ENCODE results near the gene SERINC3.

Gene SERINC3

DNA sequence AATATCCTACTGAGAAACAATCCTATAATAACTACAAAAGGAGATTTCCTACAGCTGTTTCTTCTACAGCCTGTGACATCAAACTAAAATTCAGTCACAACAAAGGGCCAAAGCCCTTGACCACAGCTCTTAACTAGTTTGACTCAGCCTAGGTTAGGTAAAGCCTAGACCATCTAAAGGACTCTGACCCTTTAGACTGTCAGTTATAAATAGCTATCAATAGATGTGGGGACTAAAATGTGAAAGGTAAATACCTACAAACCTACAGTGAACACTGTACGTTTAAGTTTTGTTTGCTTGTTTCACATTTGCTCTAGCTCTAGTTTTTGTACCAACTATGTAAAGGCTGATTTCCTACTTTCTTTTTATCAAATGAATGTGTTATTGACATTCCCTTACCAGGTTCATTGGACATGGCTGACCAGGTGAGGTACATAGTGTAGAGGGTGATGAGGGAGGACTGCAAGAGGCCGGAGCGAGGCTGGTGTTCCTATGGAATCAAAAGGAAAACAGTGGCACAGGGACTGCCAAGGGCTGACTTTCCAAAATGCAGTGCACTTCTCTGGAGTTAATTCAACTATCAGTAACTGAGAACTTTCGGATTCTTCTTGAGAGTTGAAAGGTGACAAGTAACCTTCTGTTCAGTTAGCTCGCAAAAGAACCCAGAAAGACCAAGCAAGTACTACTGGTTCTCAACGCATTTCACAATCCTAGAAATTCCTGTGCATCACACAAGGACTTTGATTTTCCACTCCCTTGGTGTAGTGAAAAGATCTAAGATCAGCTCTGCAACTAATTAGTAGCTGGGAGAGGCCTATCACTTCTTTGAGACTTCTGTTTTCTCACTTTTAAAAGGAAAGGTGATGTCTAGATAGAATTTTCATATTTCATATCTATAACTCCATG lies 17.2 kb downstream of the SERINC3 start:
- H3K27ac ChIP-seq: no peak overlapping the region
- peaks cover 66% of the 10 kb centered on the region for H3K36me3 ChIP-seq
- no peak overlapping the region for H3K4me3 ChIP-seq (ENCODE audit: low read depth, low read length)
- no peak for TF ChIP-seq CTCF (IDR thresholded peaks at IDR 0.05; ENCODE audit: low read depth, low read length)
- H3K9me3 ChIP-seq (ENCODE audit: severe bottlenecking): no peaks in the 10 kb centered on the region
- no peaks in the 10 kb centered on the region for H3K27me3 ChIP-seq (ENCODE audit: insufficient read depth, low read depth, severe bottlenecking)
- DNase-seq: no peak

GRCh38 chr20:44502968-44503367 lies 18.9 kb downstream of the SERINC3 start:
- TF ChIP-seq CTCF (IDR thresholded peaks at IDR 0.05; ENCODE audit: low read depth, low read length): no peak
- peaks cover 56% of the 10 kb centered on the region for H3K36me3 ChIP-seq
- no peaks in the 10 kb centered on the region for H3K9me3 ChIP-seq (ENCODE audit: severe bottlenecking)

GRCh38 chr20:44501448-44501847 lies 20.4 kb downstream of the SERINC3 start:
- Histone ChIP-seq H3K36me3 (peaks cover 51% of the 10 kb centered on the region), H3K4me3 (ENCODE audit: low read depth, low read length) (no peak overlapping the region), H3K9me3 (ENCODE audit: severe bottlenecking) (no peaks in the 10 kb centered on the region), H3K27me3 (ENCODE audit: insufficient read depth, low read depth, severe bottlenecking) (no peaks in the 10 kb centered on the region), H3K27ac (no peak overlapping the region)
- DNase-seq: no peak
- no peak for TF ChIP-seq CTCF (IDR thresholded peaks at IDR 0.05; ENCODE audit: low read depth, low read length)

More at GRCh38 chr20:44502968-44503367, 18.9 kb downstream of the SERINC3 start:
- no peaks in the 10 kb centered on the region for H3K27me3 ChIP-seq (ENCODE audit: insufficient read depth, low read depth, severe bottlenecking)
- H3K4me3 ChIP-seq (ENCODE audit: low read depth, low read length): no peak overlapping the region
- no peak overlapping the region for H3K27ac ChIP-seq
- no peak for DNase-seq

- Histone ChIP-seq H3K4me3 (ENCODE audit: low read depth, low read length) (no peak overlapping the region), H3K36me3 (peaks cover 57% of the 10 kb centered on the region), H3K27ac (no peak overlapping the region), H3K9me3 (ENCODE audit: severe bottlenecking) (no peaks in the 10 kb centered on the region), H3K27me3 (ENCODE audit: insufficient read depth, low read depth, severe bottlenecking) (no peaks in the 10 kb centered on the region)
- TF ChIP-seq CTCF (IDR thresholded peaks at IDR 0.05; ENCODE audit: low read depth, low read length): no peak
- no peak for DNase-seq
Measured at GRCh38 chr20:44500221-44500620, 21.6 kb downstream of the SERINC3 start.

DNA sequence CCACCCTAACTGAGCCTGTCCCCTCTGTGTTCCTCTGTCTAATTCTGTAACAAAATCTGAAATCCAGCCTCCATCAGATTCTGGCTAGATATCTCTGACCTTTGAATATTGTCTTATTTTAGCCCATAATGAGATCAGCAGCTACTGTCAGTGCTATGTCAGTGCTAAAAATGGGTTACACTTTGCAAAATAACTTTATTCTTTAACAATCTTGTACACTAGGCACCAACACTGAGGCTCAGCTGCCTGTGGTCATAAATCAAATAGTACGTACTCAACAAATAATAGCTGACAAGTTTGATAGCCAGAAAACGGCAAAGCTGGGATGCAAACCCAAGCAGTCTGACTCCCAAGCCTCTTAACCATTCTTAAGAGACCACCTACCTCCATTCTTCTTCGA lies 24.1 kb downstream of the SERINC3 start:
- no peak for DNase-seq
- H3K27ac ChIP-seq: no peak overlapping the region
- H3K9me3 ChIP-seq (ENCODE audit: severe bottlenecking): no peaks in the 10 kb centered on the region
- TF ChIP-seq CTCF (IDR thresholded peaks at IDR 0.05; ENCODE audit: low read depth, low read length): no peak
- H3K27me3 ChIP-seq (ENCODE audit: insufficient read depth, low read depth, severe bottlenecking): no peaks in the 10 kb centered on the region
- peaks cover 49% of the 10 kb centered on the region for H3K36me3 ChIP-seq
- H3K4me3 ChIP-seq (ENCODE audit: low read depth, low read length): no peak overlapping the region
